Skin epidermis (tissue), 12 donors: Measurements from ENCODE around the gene CPO.
"Not testable (repeated sequence)": the region's sequence is repeated elsewhere in the genome, so short reads cannot be mapped to it uniquely, and the experiment has no call there.

Source experiments
- H3K27ac ChIP-seq, 21 experiments: fragments of 200-600 bp; sonication (generic) in 11 of 21; one replicate each; pipeline ENCODE4 v1.5.0; 2020; ENCODE audit warnings: mild to moderate bottlenecking in 3 of 21, inconsistent platforms in 2 of 21, moderate library complexity in 2 of 21
- H3K4me3 ChIP-seq, 7 experiments: fragments of 200-600 bp; sonication (generic) in 2 of 7; one replicate each; pipeline ENCODE4 v1.5.0; 2020; ENCODE audit warnings: inconsistent platforms in 2 of 7, mild to moderate bottlenecking in 2 of 7, moderate library complexity in 1 of 7

Gene CPO, protein sequence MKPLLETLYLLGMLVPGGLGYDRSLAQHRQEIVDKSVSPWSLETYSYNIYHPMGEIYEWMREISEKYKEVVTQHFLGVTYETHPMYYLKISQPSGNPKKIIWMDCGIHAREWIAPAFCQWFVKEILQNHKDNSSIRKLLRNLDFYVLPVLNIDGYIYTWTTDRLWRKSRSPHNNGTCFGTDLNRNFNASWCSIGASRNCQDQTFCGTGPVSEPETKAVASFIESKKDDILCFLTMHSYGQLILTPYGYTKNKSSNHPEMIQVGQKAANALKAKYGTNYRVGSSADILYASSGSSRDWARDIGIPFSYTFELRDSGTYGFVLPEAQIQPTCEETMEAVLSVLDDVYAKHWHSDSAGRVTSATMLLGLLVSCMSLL

DNA sequence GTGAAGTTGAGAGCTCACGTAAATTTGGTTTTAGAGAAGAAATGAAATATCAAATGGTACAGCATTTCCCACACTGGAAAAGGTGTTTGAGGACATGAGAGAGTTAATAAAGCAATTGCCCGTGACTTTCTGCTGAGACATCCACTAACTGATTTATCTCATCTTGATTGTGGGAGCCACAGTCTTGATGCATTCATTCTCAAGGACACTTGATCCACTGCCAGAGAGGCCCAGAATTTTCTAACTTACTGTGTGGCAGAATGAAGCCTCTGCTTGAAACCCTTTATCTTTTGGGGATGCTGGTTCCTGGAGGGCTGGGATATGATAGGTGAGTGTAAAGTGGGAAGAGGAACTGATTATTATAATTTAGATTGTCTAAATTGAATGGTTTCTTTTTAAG, at the start of gene CPO:
CPO (plus strand) TSS at position 179 of the 400 bp plus-strand sequence; CDS start at position 261, 82 bp downstream.
- no peak within 1 kb of the TSS for H3K27ac ChIP-seq

DNA sequence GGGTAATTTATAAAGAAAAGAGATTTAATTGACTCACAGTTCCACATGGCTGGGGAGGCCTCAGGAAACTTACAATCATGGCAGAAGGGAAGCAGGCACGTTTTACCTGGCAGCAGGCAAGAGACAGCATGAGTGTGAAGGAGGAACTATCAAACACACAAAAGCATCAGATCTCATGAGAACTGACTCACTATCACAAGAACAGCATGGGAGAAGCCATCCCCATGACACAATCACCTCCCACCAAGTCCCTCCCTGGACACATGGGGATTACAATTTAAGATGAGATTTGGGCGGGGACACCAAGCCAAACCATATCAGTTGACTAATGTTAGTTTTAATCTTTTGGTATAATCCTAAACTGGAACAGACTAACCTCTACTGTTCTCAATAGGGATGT, 49.1 kb upstream of the CPO start:
- Histone ChIP-seq H3K27ac (no peak overlapping the region), H3K4me3 (no peak overlapping the region)

More for the DNA sequence above, at the start of gene CPO:
- no peak within 1 kb of the TSS for H3K4me3 ChIP-seq

DNA sequence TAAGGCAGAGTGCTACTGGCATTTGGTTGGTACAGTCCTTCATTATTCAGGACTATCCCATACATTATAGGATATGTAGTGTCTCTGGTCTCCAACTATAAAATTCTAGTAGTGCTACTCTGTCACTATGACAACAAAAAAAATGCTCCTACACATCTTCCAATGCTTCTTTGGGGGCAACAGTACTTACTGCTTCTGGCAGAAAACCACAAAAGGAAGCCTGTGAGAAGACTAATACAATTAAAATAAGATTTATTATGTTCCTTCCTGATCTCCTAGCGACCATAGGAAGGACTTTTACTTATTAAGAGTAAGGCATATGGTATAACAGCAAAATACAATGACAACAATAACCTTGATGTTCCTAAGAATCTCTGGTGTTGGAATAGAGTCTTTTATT, 48.4 kb upstream of the CPO start:
- H3K27ac ChIP-seq, result no peak overlapping the region
- H3K4me3 ChIP-seq, result no peak overlapping the region

DNA sequence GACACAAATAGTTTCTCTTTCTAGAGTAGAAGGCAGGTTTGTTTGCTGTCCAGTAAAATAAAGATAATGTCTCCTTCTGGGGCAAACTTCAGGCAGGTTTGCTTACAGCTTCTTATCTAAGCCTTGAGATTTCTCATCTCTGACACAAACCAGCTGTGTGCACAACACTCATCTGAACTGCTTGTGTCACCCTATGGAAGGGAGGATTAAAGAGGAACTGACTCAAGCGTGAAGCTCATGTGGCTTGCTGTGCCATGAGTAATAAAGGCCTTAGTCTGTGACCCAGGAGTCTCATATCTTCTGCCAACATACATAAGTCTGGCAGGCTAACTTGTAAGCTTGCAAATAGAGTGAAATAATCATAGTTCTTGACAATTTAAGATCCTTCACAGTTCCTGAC, 24.2 kb upstream of the CPO start:
- Histone ChIP-seq H3K4me3 (no peak overlapping the region), H3K27ac (no peak overlapping the region)

DNA sequence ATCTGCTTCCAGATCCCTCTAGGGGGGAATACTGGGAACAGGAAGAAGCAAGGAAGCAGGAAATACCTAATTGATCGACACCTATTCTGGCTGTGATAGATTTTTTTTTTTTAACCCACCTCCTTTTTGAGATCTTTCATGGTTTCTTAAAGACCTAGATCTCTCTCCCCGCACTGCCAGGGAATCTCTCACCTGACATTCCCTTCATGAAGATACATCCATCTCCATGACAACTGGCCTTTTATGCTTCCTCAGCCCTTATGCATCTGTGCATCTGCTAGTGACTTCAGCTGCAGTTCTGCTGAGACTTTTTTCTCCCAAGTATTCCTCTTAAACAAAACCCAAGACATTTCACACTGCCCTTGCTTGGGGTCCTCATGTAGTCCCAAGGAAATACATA, 21.1 kb upstream of the CPO start:
- no peak overlapping the region for H3K4me3 ChIP-seq
- no peak overlapping the region for H3K27ac ChIP-seq

DNA sequence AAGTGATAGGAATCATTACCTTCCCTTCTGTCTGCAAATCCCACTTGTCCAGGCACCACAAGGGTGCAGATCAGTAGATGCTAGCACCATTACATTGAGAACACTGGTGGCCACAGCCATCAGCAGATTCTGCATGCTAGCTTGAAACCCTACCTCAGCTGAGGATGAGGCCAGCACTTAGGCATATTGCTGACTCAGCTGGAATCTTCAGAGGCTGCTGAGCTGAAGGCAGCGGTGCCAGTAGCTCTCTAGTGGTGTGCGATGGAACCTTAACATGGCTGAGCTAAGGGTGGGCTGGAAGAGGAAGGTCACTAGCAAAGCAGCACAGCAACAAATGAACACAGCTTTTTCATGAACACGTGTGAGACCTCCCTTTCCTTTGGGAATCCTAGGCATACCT, 19.0 kb upstream of the CPO start:
- Histone ChIP-seq H3K27ac (no peak overlapping the region), H3K4me3 (no peak overlapping the region)

DNA sequence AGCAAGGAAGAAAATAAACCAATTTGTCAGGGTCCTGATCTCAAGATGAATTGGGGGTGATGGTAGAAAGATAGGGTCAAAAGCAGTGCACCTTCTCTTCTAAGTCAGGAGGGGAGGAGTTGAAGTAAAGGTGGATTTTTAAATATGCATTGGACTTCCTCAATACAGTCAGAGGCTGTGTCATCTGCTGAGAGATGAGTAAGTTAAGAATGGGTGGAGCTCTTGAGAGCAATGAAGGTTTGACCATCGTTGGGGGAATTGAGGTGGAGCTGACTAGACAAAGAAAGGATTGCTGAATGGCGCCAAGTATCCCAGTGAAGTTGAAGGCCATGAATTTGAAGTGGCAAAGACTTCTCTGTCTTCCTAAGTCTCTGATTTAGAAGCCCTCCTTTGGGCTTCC, 18.4 kb upstream of the CPO start:
- Histone ChIP-seq H3K4me3 (no peak overlapping the region), H3K27ac (no peak overlapping the region)

DNA sequence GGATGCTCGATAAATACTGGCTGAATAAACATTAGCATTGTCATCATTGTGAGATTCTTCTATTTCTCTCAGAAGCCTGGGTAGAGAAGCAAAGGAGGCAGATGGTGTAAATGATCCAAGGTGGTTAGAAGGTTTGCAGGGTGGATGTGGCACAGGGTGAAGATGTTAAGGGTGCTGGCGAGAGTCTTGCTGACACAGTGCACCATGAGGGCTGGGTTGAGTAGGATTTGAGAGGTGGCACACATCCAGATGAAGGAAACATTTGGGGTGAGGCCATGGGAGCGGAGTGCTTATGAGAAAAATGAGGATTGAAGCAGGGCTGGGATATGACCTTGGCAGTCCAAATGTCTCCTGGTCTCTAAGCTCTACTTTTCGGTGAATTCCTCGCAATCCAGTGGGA, 17.8 kb upstream of the CPO start:
- H3K27ac ChIP-seq, result no peak overlapping the region
- no peak overlapping the region for H3K4me3 ChIP-seq

DNA sequence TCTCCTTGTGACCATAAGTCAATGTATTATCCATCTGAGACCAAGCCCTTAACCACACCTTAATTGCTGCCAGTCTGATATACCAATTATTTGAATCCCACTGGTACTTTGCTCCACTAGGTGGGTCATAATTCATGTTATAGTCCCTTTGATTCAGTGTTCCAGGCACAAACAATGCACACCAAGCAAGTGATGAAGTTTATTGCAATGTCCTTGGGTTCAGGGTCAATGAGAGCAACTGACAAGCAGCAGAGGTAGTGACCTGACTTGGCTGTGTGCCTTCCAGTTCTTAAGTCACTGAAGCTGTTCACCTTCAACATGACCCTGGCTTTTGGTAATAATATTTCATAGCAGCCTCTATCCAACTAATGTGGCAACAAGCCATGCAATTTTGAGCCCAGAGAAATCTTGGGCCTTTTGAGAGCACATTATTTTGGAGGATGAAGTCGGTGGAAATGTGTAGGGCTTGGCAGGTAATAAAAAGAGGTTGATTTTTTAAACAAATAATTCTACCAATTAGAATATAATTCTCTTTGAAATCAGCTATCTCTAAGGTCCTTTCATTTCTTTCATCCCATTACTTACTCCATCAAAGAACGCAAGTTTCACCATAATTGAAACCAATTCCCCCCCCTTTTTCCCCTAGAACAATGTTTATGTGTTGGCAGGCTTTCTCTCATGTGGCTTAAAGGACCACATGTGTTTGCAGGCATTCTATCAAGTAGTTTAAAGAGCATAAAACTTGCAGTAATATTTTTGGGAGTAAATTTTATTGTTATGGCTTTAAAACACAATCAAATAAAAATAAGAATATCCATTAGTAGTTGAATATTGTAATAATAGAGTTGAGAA, 3.1 kb upstream of the CPO start:
- Histone ChIP-seq H3K4me3 (no peak overlapping the region), H3K27ac (no peak overlapping the region)

DNA sequence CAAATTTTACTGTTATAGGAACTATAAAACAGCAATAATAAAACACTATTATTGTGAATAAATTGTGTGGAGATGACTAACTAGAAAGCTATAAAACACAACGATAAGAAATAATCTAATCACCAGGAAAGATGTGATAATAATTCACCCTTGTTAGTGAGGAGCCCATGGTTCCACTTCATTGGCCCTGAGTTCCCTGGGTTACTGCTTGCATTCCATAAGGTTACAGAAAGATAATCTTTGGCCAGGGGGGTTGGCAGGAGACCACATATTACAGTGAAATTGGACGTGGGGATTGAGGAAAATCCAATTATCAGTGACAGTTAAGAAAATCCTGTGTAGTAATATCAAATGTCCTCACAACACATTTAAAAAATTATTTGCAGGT, 2.5 kb upstream of the CPO start:
- no peak overlapping the region for H3K27ac ChIP-seq

DNA sequence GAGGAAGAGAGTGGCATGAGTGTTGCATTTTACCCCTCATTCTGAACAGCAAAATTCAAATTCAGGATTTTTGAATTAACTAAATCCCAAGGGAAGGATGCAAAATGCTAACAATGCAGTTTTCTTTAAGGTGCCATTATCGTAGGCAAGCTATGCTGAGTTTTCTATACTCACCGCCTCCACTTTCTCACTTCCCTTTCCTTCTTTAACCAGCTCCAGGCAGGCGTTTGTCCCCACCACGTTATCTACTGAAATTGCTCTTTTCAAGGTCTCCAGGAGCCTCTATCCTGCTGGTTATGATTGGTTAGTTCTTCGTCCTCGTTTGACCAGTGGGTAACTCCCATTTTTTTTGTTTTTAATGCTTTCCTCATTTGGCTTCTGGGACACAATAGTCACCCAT, 1.8 kb upstream of the CPO start:
- Histone ChIP-seq H3K4me3 (no peak overlapping the region), H3K27ac (no peak overlapping the region)

More for the DNA sequence above, 2.5 kb upstream of the CPO start:
- no peak overlapping the region for H3K4me3 ChIP-seq

DNA sequence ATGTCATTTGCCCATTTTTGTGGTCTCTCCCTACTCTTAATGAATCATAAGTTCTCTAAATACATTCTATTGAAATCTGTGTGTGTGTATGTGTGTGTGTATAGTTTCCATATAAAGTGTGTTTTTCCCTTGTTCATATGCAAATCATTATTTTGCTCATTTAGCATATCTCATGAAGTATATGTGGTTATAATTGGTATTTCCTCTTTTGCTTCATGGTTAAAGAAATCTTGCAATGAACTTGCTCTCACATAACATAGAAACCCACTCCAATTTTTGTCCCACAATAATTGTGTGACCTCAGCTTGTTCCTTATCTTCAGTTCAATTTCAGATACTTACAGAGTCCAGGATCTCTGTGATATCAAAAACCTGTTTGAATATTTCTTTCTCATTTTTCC, 1.2 kb downstream of the CPO start:
- Histone ChIP-seq H3K4me3 (no peak overlapping the region), H3K27ac (no peak overlapping the region)

DNA sequence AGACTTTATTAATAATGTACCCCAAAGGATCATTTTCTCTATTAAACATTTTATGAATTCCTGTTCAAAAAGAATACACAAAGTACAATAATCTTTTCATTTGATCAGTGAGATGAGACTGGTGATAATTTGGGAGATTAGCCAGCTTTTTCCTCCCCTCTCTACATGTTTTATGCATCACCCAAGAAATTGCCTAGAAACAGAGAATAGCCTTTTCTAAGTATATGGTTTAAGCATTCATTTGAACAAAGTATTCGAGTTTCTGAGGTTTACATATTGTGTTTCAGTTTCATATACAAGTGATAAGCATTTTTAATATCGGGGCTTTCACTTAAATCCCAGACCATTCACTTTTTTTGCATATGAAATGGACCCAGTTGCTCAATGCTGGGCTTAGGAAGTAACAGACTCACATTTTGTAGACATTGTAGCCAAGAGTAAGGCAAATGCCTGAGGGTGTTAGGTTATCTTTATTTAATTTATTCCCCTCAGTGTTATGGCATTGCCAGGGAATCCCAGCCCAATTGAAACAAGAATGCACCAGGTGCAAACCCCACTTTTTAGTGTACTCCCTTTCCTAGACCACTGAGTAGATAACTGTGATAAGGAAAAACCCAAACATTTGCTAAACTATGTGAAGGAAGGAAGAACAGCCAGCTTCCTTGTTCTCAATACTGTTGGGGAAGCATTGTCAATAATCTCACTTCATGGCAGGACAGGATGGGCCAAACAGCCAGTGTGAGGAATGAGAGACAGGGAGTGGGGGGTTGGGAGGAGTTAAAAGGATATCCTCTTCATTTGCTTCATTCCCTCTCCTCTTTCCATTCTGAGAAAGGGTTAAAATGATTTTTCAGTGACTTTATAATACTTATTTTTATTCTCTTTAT, 3.5 kb downstream of the CPO start:
- Histone ChIP-seq H3K27ac (no peak overlapping the region), H3K4me3 (no peak overlapping the region)

DNA sequence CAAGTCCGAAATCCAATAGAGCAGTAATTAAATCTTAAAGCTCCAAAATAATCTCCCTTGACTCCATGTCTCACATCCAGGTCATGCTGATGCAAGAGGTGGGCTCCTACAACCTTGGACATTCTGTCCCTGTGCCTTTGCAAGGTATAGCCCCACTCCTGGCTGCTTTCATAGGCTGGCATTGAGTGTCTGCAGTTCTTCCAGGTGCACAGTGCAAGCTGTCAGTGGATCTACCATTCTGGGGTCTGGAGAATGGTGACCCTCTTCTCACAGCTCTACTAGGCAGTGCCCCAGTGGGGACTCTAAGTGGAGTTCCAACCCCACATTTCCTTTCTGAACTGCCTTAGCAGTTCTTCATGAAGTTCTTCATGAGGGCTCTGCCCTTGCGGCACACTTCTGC, 14.1 kb downstream of the CPO start:
- H3K27ac ChIP-seq, H3K4me3 ChIP-seq: not testable (repeated sequence)

DNA sequence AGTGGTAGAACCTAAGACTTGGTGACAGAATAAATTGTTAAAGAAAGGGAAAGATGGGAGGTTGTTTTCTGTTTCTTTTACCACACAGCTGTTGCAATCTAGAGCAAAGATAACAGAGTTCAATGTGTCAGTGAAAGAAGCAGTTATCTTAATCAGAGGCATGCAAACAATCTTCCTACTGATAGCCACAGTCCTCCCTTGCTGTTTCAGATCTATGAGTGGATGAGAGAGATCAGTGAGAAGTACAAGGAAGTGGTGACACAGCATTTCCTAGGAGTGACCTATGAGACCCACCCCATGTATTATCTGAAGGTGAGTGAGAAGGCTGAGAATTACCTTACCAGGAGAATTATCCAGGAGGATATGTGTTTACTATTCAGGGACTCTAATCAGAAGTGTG, 15.9 kb downstream of the CPO start:
- Histone ChIP-seq H3K27ac (no peak overlapping the region), H3K4me3 (no peak overlapping the region)

DNA sequence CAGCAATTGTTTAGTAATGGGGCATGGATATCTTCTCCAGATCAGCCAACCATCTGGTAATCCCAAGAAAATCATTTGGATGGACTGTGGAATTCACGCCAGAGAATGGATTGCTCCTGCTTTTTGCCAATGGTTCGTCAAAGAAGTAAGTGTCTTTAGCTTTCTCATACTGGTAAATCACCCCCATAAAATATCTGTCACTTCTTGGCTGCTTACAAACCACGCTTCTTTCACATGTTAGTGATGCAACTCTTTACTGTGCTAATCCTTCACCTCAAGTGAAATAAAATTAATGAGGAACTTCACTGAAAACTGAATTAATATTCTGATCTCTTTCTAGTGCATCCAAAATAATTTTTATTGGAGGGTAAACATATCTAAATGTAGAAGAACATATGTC, 18.9 kb downstream of the CPO start:
- Histone ChIP-seq H3K4me3 (no peak overlapping the region), H3K27ac (no peak overlapping the region)

DNA sequence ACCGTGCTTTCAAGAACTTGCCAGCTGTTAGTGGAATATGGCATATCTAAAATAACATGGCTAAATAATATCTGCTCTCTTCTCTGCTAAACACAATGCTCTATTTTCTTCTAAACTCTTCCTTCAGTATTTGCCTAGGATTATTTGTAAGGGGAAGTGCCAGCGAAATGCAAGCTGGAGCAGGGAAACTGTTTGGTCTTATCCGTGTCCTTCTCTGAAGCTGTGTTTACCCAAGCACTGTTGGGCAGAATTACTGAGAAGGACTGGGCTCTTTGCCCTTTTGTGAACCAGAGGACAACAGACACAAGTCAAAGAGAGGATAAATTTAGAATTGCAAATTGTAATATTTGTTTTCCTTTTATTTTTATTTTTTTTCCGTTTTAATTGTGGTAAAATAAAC, 23.6 kb downstream of the CPO start:
- H3K27ac ChIP-seq, result no peak overlapping the region

DNA sequence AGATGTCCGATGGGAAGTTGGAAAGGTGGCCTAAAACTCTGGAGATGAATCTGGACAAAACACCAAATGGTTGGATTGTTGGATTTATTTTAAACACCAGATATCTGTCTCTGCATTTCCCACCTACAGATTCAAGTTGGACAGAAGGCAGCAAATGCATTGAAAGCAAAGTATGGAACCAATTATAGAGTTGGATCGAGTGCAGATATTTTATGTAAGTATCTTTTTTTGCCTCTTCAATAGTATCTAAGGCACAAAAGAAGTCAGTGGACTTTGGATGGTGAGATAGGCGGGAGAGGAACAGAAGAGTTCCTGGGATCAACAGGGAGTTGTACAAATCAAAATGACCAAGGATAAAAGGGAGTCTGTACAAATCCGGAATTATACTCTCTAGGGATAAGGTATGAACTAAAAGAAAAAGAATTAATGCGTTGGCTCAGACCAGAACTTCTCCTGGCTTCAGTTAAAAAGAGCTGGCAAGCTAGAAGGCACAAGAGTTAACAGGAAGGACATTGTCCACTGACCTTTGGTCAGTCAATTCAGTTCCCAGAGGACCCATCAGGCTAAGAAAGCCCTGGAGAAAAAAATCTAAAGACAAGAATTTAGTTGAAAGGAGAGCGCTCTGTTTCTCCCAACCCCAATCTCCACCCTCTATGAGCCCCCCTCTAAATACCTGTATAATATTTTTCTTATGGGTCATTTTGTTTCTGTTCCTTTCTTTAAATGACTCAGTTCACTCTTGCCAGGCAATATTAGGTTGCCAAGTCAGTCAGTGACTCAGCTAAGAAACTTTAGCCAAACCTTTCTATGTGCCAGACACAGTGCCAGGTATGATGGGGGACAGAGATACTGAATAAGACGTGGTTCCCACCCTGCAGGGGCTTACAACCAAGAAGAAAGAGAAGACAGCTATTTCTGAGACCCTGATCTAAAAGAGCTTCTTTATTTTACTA, 29.1 kb downstream of the CPO start:
- H3K27ac ChIP-seq, result no peak overlapping the region
- H3K4me3 ChIP-seq, result no peak overlapping the region

More for the DNA sequence above, 23.6 kb downstream of the CPO start:
- H3K4me3 ChIP-seq, result no peak overlapping the region

DNA sequence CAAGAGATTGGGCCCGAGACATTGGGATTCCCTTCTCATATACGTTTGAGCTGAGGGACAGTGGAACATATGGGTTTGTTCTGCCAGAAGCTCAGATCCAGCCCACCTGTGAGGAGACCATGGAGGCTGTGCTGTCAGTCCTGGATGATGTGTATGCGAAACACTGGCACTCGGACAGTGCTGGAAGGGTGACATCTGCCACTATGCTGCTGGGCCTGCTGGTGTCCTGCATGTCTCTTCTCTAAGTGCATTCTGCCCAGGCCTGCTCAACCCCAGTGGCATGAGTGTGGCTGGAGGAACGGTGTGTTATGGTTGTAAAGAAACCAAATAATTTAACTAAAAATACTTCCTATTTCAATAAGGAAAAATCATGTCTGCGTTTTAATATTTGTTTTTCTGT, 29.9 kb downstream of the CPO start:
- H3K4me3 ChIP-seq, result no peak overlapping the region
- no peak overlapping the region for H3K27ac ChIP-seq
